ENCODE measurements around the gene CACNA1C.

Gene CACNA1C

DNA sequence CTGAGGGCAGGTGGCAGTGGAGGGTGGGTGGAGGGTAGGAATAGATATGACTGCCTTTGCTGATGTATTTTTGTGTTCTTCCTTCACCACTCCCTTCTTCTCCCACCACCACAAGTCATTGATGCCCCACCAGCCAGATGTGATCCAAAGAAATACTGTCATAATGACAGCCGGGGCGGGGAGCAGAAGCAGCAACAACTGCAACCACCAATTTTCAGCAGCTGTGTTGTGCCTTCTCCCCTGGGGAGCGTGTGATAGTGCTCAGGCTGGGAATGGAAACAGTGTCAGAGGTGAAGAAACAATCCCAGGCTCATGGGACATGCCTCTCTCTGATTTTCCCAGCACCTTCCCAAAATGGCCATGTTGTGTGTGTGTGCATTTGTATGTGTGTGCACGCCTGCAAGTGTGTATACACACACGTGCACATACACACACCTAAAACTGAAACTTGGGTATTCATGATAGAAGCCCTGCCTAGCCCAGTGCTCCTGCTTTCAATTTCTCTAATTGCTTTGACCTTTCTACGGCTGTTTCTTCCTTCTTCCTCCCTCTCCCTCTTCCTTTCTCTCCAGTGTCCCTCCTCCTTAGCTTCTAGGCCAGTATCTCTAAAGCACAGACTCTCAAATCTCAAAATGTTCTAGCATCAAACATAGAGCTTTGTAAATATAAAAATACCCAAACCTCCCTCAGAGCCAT, 442.8 kb downstream of the CACNA1C start:
- DNase-seq = peak; percentile 27

GRCh38 chr12:2498964-2499500, 446.2 kb downstream of the CACNA1C start:
- DNase-seq = no peak

- DNase-seq = no peak
Measured at GRCh38 chr12:2501464-2502191, 448.8 kb downstream of the CACNA1C start.

DNA sequence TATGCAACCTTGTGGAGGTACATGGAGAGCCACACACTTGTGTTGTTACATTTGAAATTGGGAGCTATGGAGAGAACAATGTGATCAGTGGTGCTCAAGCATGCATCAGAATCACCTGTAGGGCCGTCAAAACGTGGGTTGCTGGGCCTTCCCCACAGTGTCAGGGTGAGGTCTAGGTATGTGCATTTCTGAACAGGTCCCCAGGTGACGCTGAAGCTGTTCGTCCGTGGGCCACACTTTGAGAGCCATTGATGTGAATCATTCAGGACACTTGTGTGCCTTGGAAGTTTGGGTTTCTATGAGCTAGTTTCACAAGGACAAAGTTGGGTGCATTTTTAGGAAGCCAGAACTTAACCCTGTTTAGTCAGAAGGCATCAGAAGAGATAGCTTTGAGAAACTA, 450.2 kb downstream of the CACNA1C start:
- DNase-seq = no peak

DNA sequence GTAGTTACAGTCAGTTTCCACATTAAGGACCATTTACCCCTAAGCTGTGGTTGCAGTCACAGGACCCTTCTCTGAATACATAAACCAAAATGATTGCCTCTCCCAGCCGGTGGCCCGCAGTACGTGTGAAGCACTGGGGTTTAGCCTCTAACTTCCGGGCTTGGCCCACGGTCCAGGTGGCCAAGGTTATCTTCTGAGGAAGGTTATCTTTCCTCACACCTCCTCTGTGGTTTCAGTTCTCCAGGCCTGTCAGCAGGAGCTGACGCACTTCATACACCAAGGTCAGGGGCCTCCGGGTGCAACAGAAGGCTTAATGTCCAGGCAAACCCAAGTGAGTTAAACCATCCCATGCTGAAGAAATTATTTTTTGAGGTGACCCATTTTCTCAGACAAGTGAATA, 451.0 kb downstream of the CACNA1C start:
- no peak for DNase-seq

- DNase-seq = no peak
Measured at GRCh38 chr12:2504577-2504976, 451.8 kb downstream of the CACNA1C start.

- no peak for DNase-seq
Measured at GRCh38 chr12:2507814-2508213, 455.0 kb downstream of the CACNA1C start.

DNA sequence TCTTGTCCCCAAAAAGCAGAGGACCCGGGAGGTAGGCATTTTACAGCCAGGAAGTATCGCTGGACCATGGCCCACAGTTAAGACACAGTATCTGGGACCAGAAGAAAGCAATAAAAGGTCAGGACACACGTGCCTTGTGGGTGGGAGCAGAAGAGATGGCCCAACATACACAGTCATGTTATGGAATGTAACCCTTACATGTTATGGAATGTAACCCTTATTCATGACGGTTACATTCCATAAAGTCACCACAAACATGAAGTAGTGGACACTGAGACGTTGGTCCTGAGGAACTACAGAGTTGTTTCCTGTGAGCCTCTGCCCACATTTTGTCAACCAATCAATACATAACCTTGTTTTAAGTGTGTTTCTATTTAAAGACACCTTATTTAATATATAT, 456.4 kb downstream of the CACNA1C start:
- no peak for DNase-seq

DNA sequence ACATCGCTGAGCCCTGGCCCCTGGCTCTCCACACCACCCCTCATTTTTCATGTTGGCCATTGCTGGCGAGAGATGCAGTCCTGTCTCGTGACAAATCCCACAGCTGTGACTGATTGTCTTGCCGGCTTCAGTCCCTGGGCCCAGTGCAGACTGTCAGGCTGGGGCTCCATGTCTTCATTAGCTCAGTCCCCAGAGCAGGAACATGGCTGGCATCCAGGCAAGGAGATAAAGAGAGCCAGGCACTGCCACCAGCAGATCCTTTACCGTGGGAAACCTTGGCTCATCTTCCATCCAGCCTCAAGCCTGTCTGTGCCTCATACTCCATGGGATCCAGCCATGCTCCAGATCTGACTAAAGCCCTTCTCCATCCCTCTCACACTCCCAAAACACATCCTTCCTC, 457.3 kb downstream of the CACNA1C start:
- DNase-seq = no peak

- DNase-seq = no peak
Measured at GRCh38 chr12:2513141-2514037, 460.6 kb downstream of the CACNA1C start.

GRCh38 chr12:2514038-2514340, 461.2 kb downstream of the CACNA1C start:
- no peak for DNase-seq

GRCh38 chr12:2520722-2521246, 468.0 kb downstream of the CACNA1C start:
- DNase-seq = no peak

DNA sequence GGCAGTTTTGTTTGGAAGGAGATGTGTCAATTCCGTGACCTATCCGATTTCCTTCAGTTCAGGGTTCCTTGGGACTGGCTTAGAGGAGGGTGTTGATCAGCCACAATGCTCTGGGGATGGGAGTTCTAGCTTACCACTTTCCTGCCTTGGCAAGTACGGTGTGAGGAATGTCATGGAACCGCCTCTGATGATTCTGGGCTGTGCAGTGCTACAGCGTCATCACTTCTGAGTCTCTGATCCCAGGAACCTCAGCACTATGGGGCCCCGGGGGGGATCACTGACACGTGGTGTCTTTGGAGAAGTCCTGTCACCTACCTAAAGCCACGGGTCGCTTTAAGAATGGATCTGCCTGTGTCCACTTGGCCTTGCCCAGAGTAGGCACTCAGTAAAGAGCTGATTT, 470.5 kb downstream of the CACNA1C start:
- DNase-seq = no peak

DNA sequence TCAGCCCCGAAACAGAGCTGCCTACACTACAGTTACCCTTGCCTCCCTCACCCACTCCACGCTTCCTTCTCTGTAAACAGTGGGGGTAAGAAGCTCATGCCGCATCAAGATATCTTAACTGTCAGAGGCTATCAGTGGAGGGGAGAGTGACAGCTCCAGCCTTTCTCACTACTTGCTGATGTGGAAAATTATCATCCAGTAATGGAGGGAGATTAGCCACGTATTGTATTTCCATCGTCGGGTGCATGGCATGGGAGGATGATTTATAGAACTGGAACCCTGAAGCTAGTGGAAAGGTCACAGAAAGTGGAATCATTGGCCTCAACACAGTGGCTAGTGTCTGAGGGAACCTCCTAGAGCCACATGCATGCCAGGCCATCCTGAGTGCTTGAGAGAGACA, 471.1 kb downstream of the CACNA1C start:
- DNase-seq = no peak

DNA sequence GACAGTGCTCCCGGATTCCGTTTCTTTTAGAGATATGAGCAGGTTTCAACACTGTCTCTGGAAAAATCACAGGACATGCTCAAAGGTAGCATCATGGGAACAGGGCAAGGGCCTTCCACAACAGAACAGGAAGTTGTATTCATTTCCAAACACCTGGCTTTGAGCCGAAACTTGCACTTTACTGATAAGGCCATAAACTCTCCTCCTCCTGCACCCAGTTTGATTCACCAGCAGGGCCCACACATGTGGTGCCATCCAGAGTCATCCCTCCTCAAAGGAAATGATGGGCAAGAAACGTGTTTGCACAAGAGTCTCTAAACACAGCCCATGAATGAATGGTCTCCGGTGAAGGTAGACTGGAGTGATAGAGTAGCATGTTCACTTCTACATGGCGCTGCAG, 473.6 kb downstream of the CACNA1C start:
- no peak for DNase-seq

- no peak for DNase-seq
Measured at GRCh38 chr12:2528001-2528400, 475.2 kb downstream of the CACNA1C start.

DNA sequence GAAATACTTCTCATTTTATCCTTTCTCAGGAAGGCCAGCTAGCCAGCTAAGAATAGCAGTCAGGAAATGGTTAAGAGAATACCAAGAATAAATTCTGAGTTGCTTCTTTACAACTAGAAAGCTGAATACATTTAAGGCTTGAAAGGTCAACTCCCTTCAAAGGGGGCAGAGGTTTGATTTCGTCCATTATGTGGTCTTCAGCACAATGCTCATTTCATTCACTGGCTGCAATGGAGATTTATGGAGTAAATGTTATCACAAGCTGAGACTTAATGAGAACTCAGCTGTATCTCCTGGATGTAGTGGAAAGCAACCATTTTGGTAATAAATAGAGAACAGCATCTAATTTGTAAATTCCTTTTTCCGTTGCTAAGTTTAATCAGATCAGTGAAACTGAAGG, 477.0 kb downstream of the CACNA1C start:
- no peak for DNase-seq

- no peak for DNase-seq
Measured at GRCh38 chr12:2531371-2531770, 478.6 kb downstream of the CACNA1C start.

DNA sequence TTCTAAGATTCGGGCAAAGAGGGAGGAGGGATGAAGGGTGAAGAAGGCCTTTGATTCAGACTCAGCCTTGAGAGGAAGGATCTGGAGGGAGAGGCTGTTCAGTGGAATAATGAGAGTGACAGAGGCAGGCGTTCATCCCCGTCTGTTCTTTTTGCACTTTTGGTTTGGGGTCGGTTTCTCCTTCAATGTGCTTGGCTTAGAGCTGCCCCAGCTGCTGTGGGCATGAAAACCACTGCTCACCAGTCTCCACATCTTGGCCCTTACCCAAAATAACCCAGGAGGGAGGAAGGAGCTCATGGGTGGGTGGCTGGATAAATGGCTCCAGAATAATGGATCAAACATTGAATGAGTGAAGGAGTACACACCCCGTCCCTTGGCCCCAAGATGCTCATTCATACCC, 480.2 kb downstream of the CACNA1C start:
- no peak for DNase-seq

DNA sequence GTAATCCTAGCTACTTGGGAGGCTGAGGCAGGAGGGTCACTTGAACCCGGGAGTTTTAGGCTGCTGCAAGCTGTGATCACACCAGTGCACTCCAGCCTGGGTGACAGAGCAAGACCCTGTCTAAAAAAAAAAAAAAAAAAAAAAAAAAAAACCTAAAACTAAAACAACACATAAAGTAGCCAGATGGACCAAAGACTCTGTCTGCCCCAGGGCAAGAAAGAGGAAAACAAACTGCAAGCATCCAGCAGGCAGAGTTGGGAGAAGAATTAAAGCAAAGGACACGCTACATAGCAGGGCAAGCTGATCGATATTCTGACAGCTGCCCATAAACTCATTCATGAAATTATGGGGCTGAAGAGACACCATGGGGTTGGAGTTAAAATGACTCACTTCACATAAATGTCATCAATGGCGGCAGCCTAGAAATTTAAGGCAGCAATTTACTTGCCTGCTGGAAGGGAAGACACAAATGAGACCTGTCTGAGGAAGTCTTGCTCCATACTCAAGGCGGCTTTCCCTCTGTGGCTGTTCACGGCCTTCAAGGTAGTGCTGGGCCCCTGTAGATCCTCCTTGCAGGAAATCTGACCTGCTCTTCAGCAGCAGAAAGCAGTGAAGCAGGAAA, 482.9 kb downstream of the CACNA1C start:
- no peak for DNase-seq

GRCh38 chr12:2536724-2537123, 483.9 kb downstream of the CACNA1C start:
- no peak for DNase-seq

GRCh38 chr12:2537868-2538541, 485.2 kb downstream of the CACNA1C start:
- DNase-seq = no peak
